COLO668 (cell line): ENCODE measurements around the gene PROB1.
"Not testable (repeated sequence)": the region's sequence is repeated elsewhere in the genome, so short reads cannot be mapped to it uniquely, and the experiment has no call there.

ENCODE experiments used
- DNase-seq: peaks from one replicate; lab custom pipeline; 2025; ENCODE audit not compliant: unreplicated experiment; lab: John Stamatoyannopoulos, UW

Gene PROB1

GRCh38 chr5:139381837-139382761 is 12.8 kb downstream of the PROB1 start:
- no peak for DNase-seq

DNA sequence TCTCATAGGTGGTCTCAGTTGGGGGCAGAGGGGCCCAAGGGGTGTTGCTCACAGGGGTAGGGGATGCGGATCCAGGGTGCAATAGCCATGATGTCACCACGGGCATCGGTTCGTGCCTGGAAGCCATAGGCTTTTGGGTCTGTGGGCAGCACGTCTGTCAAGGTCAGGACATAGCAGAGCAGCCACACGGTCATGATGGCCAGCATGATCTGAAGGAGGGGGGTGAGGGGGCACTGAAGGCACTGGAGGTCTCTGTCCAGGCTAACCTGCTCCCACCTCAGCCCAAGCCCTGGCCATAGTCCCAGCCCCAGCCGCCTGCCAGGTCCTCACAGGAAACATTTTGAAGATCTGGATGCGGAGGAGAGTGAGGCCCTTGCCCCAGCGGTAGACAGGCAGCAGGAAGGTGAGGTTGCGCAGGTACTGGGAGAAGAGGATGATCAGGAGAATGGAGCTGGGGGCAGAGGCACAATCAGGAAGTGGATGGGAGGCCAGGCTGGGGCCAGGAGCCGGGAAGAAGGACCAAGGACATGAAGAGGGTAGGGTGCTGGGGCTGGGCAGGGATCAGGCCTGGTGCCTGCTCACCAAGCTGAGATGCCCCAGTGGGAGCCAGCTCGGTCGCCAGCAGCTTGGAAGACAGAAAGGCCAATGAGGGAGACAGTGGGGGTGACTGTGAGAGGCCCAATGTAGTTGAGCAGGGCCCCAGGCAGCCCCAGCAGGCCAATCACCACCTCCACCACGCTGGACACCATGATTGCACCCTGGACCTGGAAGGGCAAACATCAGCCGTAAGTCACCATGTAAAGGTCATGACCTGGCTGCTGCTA is 15.1 kb downstream of the PROB1 start:
- no peak for DNase-seq

DNA sequence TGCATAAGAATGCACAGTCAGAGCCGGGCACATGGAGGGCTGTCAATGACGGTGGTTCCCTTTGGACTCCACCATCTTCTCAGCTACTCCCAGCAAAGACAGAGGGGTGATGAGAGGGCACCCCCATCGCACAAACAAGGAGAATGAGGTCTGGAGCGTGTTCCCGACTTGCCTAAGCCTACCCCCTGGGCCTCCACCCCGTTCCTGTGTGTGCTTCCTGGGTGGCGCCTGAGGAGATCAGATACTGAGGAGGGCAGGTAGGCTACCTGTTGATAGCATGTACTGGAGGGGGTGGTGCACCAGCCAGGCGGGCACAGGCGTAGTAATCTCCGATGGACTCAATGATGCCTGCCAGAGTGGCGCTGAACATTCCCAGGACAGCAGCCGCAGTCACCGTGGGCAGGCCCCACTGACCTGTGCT is 16.0 kb downstream of the PROB1 start:
- no peak for DNase-seq

DNA sequence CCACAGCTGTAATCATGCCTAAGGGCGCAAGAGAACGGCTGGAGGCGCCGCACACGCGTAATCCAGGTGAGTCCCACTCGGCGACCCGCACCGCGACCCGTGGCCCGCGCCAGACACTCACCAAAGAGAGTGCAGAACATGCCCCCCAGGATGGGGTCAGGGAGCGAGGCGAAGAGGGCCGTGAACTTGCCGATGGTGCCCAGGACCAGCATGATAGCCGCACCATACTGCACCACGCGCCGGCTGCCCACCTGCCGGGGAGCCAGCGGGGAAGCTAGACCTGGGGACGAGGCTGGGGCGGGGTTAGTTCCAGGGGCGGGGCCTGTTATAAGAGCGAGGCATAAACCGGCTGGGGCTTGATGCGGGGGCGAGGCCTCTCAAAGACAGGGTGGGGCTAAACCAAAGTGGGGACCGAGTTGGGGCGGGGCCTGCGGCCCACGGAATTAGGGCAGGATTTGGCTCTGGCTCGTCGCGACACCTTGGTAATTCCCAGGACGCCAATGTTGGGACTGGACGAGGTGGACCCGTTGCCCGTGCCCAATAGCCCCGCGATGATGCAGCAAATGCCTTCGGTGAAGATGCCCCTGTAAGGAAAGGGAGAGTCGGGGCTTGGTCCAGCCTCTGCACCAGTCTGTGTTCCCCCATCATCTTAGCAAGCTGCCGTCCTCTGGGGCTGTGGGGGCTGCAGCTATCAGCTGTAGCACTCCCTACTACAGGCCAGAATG is 16.6 kb downstream of the PROB1 start:
- DNase-seq = no peak

- DNase-seq = no peak
Observed at GRCh38 chr5:139377226-139377625, 17.7 kb downstream of the PROB1 start.

DNA sequence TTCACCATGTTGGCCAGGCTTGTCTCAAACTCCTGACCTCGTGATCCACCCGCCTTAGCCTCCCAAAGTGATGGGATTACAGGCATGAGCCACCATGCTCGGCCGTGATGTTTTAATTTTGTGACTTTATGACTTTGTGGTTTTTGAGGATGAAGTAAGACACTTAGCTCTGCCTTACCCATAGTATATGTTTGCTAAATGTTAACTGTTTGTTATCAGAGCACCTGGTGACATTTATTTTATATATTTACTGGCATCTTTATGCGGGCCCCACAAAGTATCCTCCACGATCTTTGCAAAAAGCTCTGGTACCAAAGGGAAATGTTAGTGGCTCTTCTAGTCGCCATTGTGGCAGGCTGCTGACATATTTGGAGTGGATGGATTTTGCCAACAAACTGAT is 18.5 kb downstream of the PROB1 start:
- DNase-seq = no peak

DNA sequence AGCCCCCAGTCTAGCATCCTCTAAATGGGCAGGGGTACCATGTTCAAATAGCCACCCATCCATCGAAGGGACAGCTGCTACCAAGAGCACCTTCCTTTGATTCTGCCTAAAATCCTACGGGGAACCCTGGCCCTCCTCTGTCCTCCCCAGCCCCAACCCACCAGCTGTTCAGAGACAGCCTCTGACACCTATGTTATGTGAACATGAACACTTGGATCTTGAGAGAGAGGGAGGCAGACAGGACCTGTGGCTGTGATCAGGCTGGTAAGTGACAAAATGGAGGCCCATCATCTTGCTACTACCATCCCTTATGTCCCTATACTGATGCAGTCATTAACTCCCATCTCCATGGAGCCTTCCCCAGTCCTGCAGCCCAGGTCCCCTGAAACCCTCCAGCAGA is 20.0 kb downstream of the PROB1 start:
- DNase-seq = no peak

GRCh38 chr5:139371482-139372435 is 23.1 kb downstream of the PROB1 start:
- DNase-seq = no peak

- DNase-seq = no peak
Observed at GRCh38 chr5:139369181-139369580, 25.7 kb downstream of the PROB1 start.

DNA sequence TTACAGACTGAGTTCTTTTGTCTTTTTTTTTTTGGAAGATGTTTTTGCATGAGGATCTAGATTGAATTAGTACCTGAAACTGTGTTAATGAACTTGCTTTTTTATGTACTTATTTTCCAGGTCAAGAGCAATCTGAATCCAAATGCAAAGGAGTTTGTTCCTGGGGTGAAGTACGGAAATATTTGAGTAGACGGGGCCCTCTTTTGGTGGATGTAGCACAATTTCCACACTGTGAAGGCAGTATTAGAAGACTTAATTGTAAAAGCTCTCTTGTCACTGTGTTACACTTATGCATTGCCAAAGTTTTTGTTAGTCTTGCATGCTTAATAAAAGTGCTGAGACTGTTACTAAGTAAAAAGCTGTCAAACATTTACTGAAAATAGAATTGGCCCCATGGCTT is 26.3 kb downstream of the PROB1 start:
- DNase-seq = no peak

GRCh38 chr5:139364466-139364865 is 30.4 kb downstream of the PROB1 start:
- DNase-seq = no peak

DNA sequence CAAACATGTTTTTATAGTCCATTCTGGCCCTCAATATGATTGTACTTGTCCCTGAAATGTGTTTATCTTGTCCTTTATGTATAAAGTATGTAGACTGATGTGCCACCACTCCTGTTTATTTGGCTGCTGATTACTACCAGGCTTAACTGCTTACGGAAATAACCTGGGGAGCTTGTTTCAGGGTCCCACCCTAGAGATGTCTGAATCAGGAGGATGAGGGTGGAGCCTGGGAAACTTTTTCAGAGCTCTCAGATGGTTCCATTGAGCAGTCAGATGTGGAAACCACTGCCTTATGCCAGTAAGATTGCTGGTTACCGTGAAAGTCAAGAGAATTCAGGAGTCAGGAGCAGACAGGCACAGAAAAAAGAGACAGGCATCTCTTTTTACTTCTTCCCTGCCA is 31.0 kb downstream of the PROB1 start:
- DNase-seq = no peak

DNA sequence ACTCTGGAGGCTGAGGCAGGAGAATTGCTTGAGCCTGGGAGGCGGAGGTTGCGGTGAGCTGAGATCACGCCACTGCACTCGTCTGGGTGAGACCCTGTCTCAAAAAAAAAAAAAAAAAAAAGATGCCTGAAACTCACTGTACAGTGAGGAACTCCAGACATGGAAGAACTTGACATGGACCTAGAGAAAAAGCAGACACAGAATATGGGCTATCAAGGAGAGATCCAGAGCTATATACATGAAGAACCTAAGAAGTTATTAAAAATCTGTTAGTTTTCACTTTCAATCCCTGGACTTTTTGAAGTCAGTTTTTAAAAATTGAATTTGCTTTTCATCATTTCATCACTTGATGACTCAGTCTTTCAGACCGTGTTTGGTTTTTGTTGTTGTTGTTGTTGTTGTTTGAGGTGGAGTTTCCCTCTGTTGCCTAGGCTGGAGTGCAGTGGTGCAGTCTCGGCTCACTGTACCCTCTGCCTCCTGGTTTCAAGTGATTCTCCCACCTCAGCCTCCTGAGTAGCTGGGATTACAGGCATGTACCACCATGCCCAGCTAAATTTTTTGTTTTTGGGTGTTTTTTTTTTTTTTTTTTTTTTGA is 33.0 kb downstream of the PROB1 start:
- DNase-seq = no peak

DNA sequence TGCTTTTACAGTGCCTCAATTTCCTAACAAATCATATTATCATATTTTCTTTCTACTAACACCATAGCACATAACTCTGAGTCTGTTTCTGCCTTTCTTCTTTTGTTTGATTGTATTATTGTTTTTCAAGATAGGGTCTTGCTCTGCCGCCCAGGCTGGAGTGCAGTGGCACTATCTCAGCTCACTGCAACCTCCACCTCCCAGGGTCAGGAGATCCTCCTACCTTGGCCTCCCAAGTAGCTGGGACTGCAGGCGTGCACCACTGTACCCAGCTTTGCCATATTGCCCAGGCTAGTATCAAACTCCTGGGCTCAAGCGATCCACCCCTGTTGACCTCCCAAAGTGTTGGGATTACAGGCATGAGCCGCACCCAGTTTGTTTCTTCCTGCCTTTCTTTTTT is 34.5 kb downstream of the PROB1 start:
- DNase-seq = no peak

DNA sequence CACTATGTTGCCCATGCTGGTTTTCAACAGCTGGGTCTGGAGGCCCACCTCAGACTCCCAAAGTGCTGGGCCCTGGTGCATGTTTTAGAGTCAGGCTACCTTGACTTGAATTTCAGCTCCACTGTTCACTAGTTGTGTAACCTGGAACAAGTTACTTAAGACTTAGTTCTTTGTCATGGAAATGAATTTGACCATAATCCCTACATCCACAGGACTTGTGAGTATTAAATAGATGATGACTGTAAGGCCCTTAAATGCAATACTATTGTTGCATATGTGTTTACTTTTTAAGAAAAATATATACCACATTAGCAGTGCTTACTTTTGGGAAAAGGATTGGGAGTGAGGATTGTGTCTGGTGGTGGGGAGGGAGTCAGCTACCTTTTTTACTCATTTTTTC is 36.8 kb downstream of the PROB1 start:
- DNase-seq = no peak

DNA sequence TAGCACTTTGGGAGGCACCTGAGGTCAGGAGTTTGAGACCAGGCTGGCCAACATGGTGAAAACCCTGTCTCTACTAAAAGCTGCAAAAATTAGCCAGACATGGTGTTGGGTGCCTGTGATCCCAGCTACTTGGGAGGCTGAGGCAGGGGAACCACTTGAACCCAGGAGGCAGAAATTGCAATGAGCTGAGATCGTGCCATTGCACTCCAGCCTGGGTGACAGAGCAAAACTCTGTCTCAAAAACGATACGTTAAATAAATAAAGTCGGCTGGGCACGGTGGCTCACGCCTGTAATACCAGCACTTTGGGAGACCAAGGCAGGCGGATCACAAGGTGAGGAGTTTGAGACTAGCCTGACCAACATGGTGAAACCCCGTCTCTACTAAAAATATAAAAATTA is 39.0 kb downstream of the PROB1 start:
- DNase-seq = not testable (repeated sequence)

DNA sequence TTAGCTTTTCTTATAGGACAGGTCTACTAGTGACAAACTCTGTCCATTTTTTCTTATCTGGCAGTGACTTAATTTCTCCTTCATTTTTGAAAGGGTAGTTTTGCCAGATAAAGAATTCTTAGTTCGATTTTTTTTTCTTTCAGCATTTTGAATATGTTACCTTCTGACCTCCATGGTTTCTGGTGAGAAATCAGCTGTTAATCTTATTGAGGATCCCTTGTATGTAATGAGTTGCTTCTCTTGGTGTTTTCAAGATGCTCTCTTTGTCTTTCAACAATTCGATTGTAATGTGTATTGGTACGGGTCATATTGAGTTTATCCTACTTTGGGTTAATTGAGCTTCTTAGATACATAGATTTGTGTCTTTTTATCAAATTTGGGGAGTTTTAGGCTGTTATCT is 40.7 kb downstream of the PROB1 start:
- no peak for DNase-seq

DNA sequence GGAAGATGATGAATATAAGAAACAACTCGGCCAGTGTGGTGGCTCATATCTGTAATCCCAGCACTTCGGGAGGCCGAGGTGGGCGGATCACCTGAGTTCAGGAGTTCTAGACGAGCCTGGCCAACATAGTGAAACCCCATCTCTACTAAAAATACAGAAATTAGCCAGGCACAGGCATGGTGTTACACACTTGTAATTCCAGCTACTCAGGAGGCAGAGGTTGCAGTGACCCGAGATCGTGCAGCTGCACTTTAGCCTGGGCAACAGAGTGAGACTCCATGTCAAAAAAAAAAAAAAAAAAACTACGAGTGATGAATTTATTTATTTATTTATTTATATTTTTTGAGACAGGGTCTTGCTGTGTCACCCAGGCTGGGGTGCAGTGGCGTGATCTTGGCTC is 47.0 kb downstream of the PROB1 start:
- DNase-seq = not testable (repeated sequence)

GRCh38 chr5:139345442-139345841 is 49.5 kb downstream of the PROB1 start:
- not testable (repeated sequence) for DNase-seq

GRCh38 chr5:139344177-139344576 is 50.7 kb downstream of the PROB1 start:
- DNase-seq = no peak
